GM19455 (cell line): ENCODE measurements around the gene ALX4.

Source experiments
- ATAC-seq: cut with Tn5 transposase; IDR thresholded peaks from one replicate; pipeline ENCODE4 v1.9.1; 2021; ENCODE audit not compliant: unreplicated experiment

ALX4 gene

GRCh38 chr11:44269369-44270351, 40.3 kb downstream of the ALX4 start:
- no peak for ATAC-seq

- no peak for ATAC-seq
Observed at GRCh38 chr11:44268614-44269080, 41.3 kb downstream of the ALX4 start.

- no peak for ATAC-seq
Observed at GRCh38 chr11:44267750-44268613, 42.0 kb downstream of the ALX4 start.

- no peak for ATAC-seq
Observed at GRCh38 chr11:44267006-44267749, 42.8 kb downstream of the ALX4 start.

- ATAC-seq = no peak
Observed at GRCh38 chr11:44266056-44266780, 43.7 kb downstream of the ALX4 start.

GRCh38 chr11:44264761-44265160, 45.2 kb downstream of the ALX4 start:
- ATAC-seq = no peak

GRCh38 chr11:44264438-44264749, 45.5 kb downstream of the ALX4 start:
- no peak for ATAC-seq

GRCh38 chr11:44263738-44264437, 46.1 kb downstream of the ALX4 start:
- no peak for ATAC-seq

GRCh38 chr11:44261800-44262591, 47.9 kb downstream of the ALX4 start:
- no peak for ATAC-seq

GRCh38 chr11:44260081-44260480, 49.9 kb downstream of the ALX4 start:
- ATAC-seq = no peak

- ATAC-seq = no peak
Observed at GRCh38 chr11:44258839-44259420, 51.0 kb downstream of the ALX4 start.

GRCh38 chr11:44258190-44258489, 51.8 kb downstream of the ALX4 start:
- ATAC-seq = no peak

- ATAC-seq = no peak
Observed at GRCh38 chr11:44257338-44258189, 52.4 kb downstream of the ALX4 start.

GRCh38 chr11:44256673-44257291, 53.2 kb downstream of the ALX4 start:
- ATAC-seq = no peak

GRCh38 chr11:44255406-44256071, 54.4 kb downstream of the ALX4 start:
- ATAC-seq = no peak

- no peak for ATAC-seq
Observed at GRCh38 chr11:44252999-44253602, 56.8 kb downstream of the ALX4 start.

GRCh38 chr11:44250421-44250820, 59.5 kb downstream of the ALX4 start:
- no peak for ATAC-seq
